A673 (cell line): Measurements from ENCODE around the gene KRT86. TPM values are rescaled to one million over a fixed set of nuclear protein-coding genes. Genes with fewer than 3 reads are reported as not detected.
A peak's percentile ranks its signal among the peaks of the same experiment; 100 is the strongest.

Experiments used
- BruUV-seq: library from RNA; stranded (reverse); fragments of 400-500 nt; replicated peaks from 2 replicates; lab custom pipeline; 2021; lab: Mats Ljungman, UMichigan
- CTCF ChIA-PET: fragments of 300-600 bp; sonication (Branson Sonifier 250); formaldehyde crosslinking; loops from one replicate; lab custom pipeline; 2022; ENCODE audit warnings: antibody characterized with exemption; lab: Charles Lee
- POLR2A ChIA-PET: fragments of 300-600 bp; sonication (Branson Sonifier 250); formaldehyde crosslinking; loops from one replicate; lab custom pipeline; 2022; ENCODE audit warnings: antibody characterized with exemption; ENCODE audit not compliant: low non-redundant PET; lab: Charles Lee
- DNase-seq: peaks from one replicate; pipeline ENCODE4 v3.0.0-alpha.2; 2015; ENCODE audit warnings: low spot score
- H3K27ac ChIP-seq: fragments of 200-600 bp; sonication (generic); 2 replicates; pipeline ENCODE4 v1.5.1; 2016; ENCODE audit warnings: mixed run types, low read depth, mild to moderate bottlenecking, mixed read lengths, antibody characterized with exemption, low read length; ENCODE audit not compliant: poor library complexity, severe bottlenecking
- H3K27me3 ChIP-seq: fragments of 200-600 bp; sonication (generic); replicated peaks from 2 replicates; pipeline ENCODE4 v1.6.1; 2017; ENCODE audit warnings: mixed run types, low read depth, mild to moderate bottlenecking, mixed read lengths, antibody characterized with exemption, low read length; ENCODE audit not compliant: insufficient read depth, poor library complexity
- H3K36me3 ChIP-seq: fragments of 200-600 bp; sonication (generic); 2 replicates; pipeline ENCODE4 v1.6.1; 2016; ENCODE audit warnings: mixed run types, mild to moderate bottlenecking, mixed read lengths, antibody characterized with exemption, low read length; ENCODE audit not compliant: insufficient read depth, poor library complexity, severe bottlenecking
- H3K4me1 ChIP-seq: fragments of 200-600 bp; sonication (generic); 2 replicates; pipeline ENCODE4 v1.6.1; 2017; ENCODE audit warnings: mixed run types, mild to moderate bottlenecking, mixed read lengths, antibody characterized with exemption, low read length; ENCODE audit not compliant: insufficient read depth, poor library complexity, severe bottlenecking
- H3K4me3 ChIP-seq: fragments of 200-600 bp; sonication (generic); 2 replicates; pipeline ENCODE4 v1.5.1; 2016; ENCODE audit warnings: low read depth, mixed run types, mild to moderate bottlenecking, mixed read lengths, low read length; ENCODE audit not compliant: poor library complexity, severe bottlenecking
- H3K9me3 ChIP-seq: fragments of 200-600 bp; sonication (generic); 2 replicates; pipeline ENCODE4 v1.6.1; 2016; ENCODE audit warnings: mixed run types, low read depth, mild to moderate bottlenecking, mixed read lengths, antibody characterized with exemption, low read length; ENCODE audit not compliant: poor library complexity, severe bottlenecking
- EZH2 ChIP-seq: fragments of 200-600 bp; sonication (generic); IDR thresholded peaks from 2 replicates; pipeline ENCODE4 v1.6.1; 2017; ENCODE audit warnings: borderline replicate concordance, low read depth, mild to moderate bottlenecking, mixed read lengths, antibody characterized with exemption, low read length; ENCODE audit not compliant: poor library complexity, severe bottlenecking
- intact Hi-C: fragments of 100-400 bp; cut with micrococcal nuclease; formaldehyde crosslinking; loops from one replicate; pipeline ENCODE4 v1.10.0; 2022; ENCODE audit not compliant: unreplicated experiment
- total RNA-seq: library from RNA; stranded (reverse); gene quantifications from 2 replicates; pipeline ENCODE4 v1.2.3, GENCODE V29; 2021
- TF ChIP-seq, protein P1 (sequence below): fragments of 300-800, 200-600 bp; sonication (generic); conservative IDR thresholded peaks from 2 replicates; pipeline ENCODE4 v1.5.1; 2017; ENCODE audit warnings: low read depth, mild to moderate bottlenecking, antibody characterized with exemption, low read length, moderate library complexity, mixed read lengths

The KRT86 gene
- total RNA-seq, 1 experiment from 2014 or later: not detected

DNA sequence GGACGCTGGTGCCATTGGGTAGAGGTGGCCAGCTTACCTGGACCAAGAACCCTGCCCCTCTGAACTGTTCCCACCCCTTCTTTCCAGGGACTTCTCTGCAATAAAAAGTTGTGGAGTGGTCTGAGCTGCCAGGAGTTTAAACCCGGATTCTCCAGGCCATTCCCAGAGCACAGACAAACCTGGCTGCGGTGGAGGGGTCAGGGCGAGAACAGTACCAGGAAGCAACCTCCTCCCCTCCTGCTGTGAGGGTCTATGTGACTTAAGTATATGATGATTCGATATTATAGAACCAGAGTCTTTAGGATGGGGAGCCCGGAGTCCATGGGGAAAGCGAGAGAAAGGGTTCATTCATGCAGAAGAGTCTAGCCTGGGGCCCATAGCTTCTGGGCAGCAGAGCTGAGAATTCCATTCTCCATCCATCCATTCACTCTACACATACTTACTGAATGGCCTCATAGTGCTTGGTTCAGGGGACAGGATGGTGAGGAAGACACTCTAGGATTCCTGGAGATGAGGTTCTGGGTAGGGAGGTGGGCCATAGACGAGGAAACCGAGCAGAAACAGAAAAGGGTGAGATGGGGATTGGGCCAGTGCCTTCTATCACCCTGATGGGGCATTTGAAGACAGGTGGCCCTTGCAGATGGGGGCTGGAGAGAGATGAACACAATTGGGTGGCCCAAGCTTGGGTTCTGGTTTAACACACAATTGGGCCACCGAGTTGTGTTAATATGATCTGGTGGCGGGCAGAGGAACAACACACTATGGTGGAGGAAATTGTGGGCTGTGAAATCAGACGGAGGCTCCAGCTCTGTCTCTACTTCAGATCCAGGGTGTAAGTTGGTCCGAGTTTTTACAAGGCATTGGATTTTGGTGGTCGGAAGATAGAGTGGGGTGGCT lies 5.2 kb downstream of the KRT86 start:
- ChIA-PET CTCF (interaction anchor here (0.6 to 1.6 kb wide), 10 partner anchors 10 to 121 kb away, joined by 3 to 5 read pairs (median 3); no protein-coding TSS in a partner anchor), POLR2A (interaction anchor here (0.6 kb wide), 1 partner anchor 270 kb away, joined by 3 read pairs; no protein-coding TSS in a partner anchor)
- TF ChIP-seq, protein P1, sequence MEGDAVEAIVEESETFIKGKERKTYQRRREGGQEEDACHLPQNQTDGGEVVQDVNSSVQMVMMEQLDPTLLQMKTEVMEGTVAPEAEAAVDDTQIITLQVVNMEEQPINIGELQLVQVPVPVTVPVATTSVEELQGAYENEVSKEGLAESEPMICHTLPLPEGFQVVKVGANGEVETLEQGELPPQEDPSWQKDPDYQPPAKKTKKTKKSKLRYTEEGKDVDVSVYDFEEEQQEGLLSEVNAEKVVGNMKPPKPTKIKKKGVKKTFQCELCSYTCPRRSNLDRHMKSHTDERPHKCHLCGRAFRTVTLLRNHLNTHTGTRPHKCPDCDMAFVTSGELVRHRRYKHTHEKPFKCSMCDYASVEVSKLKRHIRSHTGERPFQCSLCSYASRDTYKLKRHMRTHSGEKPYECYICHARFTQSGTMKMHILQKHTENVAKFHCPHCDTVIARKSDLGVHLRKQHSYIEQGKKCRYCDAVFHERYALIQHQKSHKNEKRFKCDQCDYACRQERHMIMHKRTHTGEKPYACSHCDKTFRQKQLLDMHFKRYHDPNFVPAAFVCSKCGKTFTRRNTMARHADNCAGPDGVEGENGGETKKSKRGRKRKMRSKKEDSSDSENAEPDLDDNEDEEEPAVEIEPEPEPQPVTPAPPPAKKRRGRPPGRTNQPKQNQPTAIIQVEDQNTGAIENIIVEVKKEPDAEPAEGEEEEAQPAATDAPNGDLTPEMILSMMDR: no peak
- TF ChIP-seq EZH2: no peak
- intact Hi-C loops: no loop called here
- Histone ChIP-seq H3K36me3 (no peaks in the 10 kb centered on the region), H3K4me1 (peaks cover 17% of the 10 kb centered on the region), H3K27ac (peak overlapping the region; percentile 41), H3K27me3 (no peaks in the 10 kb centered on the region), H3K4me3 (no peak overlapping the region), H3K9me3 (no peaks in the 10 kb centered on the region)
- no TSS peak for BruUV-seq
- DNase-seq: no peak

- no peak overlapping the region for H3K4me3 ChIP-seq
- ChIA-PET CTCF (no interaction called here), POLR2A (no interaction called here)
- H3K27ac ChIP-seq: peak overlapping the region; percentile 47
- peak; percentile 39 for DNase-seq
- H3K36me3 ChIP-seq: no peaks in the 10 kb centered on the region
- TF ChIP-seq, protein P1: no peak
- TF ChIP-seq EZH2: no peak
- H3K27me3 ChIP-seq: no peaks in the 10 kb centered on the region
- no TSS peak for BruUV-seq
- H3K9me3 ChIP-seq: no peaks in the 10 kb centered on the region
- peaks cover 17% of the 10 kb centered on the region for H3K4me1 ChIP-seq
- intact Hi-C loops: no loop called here
These were observed 5.9 kb downstream of the KRT86 start for GRCh38 chr12:52280319-52280795.

DNA sequence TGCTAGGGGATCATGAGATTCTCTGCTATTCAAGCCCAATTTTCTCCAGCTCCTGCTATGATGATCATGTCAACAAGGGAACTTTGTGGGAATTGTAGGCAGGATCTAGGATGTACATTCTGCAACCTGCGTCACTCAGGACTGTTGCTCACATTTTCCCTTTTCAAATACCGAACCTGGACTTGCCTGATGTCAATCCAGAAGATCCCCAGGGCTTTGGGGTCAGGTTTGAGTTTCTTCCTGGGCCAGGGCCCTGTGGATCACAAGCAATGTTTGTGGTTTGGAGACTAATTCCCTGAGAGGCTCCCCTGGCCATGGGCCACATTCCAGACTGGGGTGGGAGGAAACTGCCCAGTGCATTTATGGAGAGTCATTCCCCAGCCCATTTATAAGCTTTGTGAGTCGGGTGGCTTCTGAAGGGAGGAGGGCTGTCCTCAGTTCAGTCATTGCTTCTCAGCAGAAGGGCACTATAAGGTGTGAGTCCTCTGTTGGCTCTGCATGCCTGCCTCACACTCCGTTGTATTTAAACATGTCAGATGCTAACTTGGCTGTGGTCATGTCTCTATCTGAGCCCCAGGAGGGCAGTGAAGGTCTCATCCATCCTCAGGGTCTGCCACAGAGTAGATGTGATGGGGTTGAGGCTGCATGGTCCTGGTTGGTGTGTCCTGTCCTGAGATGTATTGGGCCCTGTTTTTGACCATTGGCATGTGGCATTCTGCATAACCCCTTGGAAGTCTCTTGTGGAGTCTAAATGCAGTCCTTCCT lies 6.5 kb downstream of the KRT86 start:
- BruUV-seq: no TSS peak

More for the DNA sequence above, 6.5 kb downstream of the KRT86 start:
- H3K4me1 ChIP-seq: peaks cover 17% of the 10 kb centered on the region
- peak overlapping the region; percentile 47 for H3K27ac ChIP-seq
- no peak for DNase-seq
- no peak overlapping the region for H3K4me3 ChIP-seq
- TF ChIP-seq, protein P1: no peak
- no peak for TF ChIP-seq EZH2
- intact Hi-C loops: no loop called here
- H3K27me3 ChIP-seq: no peaks in the 10 kb centered on the region
- ChIA-PET CTCF (interaction anchor here (0.6 kb wide), 1 partner anchor 297 kb away, joined by 3 read pairs; no protein-coding TSS in a partner anchor), POLR2A (no interaction called here)
- H3K9me3 ChIP-seq: no peaks in the 10 kb centered on the region
- H3K36me3 ChIP-seq: no peaks in the 10 kb centered on the region
